Testis (tissue), 3 donors: ENCODE data around the gene DOC2A. TPM values are rescaled to one million over a fixed set of nuclear protein-coding genes. Genes with fewer than 3 reads are reported as not detected.

Experiments used
- DNase-seq: peaks from one replicate; pipeline ENCODE4 v3.0.0-alpha.2; 2019
- H3K27ac ChIP-seq, 2 donors: fragments of 200-600 bp; sonication (generic); one replicate each; pipeline ENCODE4 v1.5.1; 2019
- H3K27me3 ChIP-seq: fragments of 200-600 bp; sonication (generic); one replicate; pipeline ENCODE4 v1.5.1; 2019
- H3K36me3 ChIP-seq: fragments of 200-600 bp; sonication (generic); one replicate; pipeline ENCODE4 v1.5.1; 2017; ENCODE audit warnings: low read depth; ENCODE audit errors: missing control alignments
- H3K4me1 ChIP-seq: fragments of 200-600 bp; sonication (generic); one replicate; pipeline ENCODE4 v1.5.1; 2019
- H3K4me3 ChIP-seq, 2 donors: fragments of 200-600 bp; sonication (generic); one replicate each; pipeline ENCODE4 v1.5.1; 2017 to 2019
- H3K9me3 ChIP-seq: fragments of 200-600 bp; sonication (generic); one replicate; pipeline ENCODE4 v1.5.1; 2017
- CTCF ChIP-seq, 3 experiments: fragments of 450-650 bp in 2 of 3; fragments of 200-600 bp in 1 of 3; sonication (generic) in 1 of 3; IDR thresholded peaks; one replicate each; pipeline ENCODE4 v1.5.1; 2016 to 2019; ENCODE audit warnings: antibody characterized with exemption in 3 of 3, mild to moderate bottlenecking in 2 of 3, moderate library complexity in 1 of 3
- POLR2A ChIP-seq: fragments of 450-650 bp; IDR thresholded peaks from one replicate; pipeline ENCODE4 v1.6.1; 2017; ENCODE audit warnings: antibody characterized with exemption, mild to moderate bottlenecking, moderate library complexity
- WGBS, 2 donors: methylation state at CpG; one replicate each; pipeline ENCODE4 v1.1.5; 2018; 5-methylcytosine and 5-hydroxymethylcytosine counted together
- intact Hi-C: fragments of 100-400 bp; cut with DNase I; formaldehyde crosslinking; loops from one replicate; pipeline ENCODE4 v1.15.1; 2023; ENCODE audit warnings: low total_unique reads
- polyA plus RNA-seq: library from polyadenylated mRNA; stranded (reverse); fragments of 350-450 nt; fragmentation: Illumina TruSeq; extraction: RNeasy Lipid Tissue Mini Kit (QIAGEN cat#74804); gene quantifications from one replicate; pipeline ENCODE4 v1.2.3, GENCODE V29; 2014; ENCODE audit warnings: low read depth, low replicate concordance; ENCODE audit not compliant: insufficient read depth
- total RNA-seq, 2 donors: library from RNA; depleted of rRNA; stranded (reverse); fragments of >200 nt; gene quantifications; one replicate each; pipeline ENCODE4 v1.2.3, GENCODE V29; 2016

DOC2A gene
- total and polyA plus RNA-seq, 3 donors from 2014 or later, result 28.3 to 75.1 (median 45.3) TPM

GRCh38 chr16:30028438-30029076, 17.7 kb upstream of the DOC2A start:
- H3K4me1 ChIP-seq, result peaks cover 9% of the 10 kb centered on the region
- no peaks in the 10 kb centered on the region for H3K36me3 ChIP-seq
- no peak overlapping the region for H3K4me3 ChIP-seq
- no peaks in the 10 kb centered on the region for H3K27me3 ChIP-seq
- no peaks in the 10 kb centered on the region for H3K9me3 ChIP-seq
- intact Hi-C loops, result loop anchor here (10.0 kb wide), 1 partner anchor 334 kb away; no protein-coding TSS in a partner anchor
- no peak overlapping the region for H3K27ac ChIP-seq
- peak; percentile 37 for DNase-seq
- WGBS, 2 donors, result 34 to 60% methylated on average over 17 to 18 of the region's 18 CpGs
- TF ChIP-seq POLR2A, result no peak
- TF ChIP-seq CTCF (IDR thresholded peaks at IDR 0.05), result no peak

- TF ChIP-seq CTCF (IDR thresholded peaks at IDR 0.05) (no peak), POLR2A (no peak)
- no peaks in the 10 kb centered on the region for H3K9me3 ChIP-seq
- intact Hi-C loops, result loop anchor here (10.0 kb wide), 1 partner anchor 333 kb away; no protein-coding TSS in a partner anchor
- no peaks in the 10 kb centered on the region for H3K36me3 ChIP-seq
- no peak overlapping the region for H3K27ac ChIP-seq
- no peak overlapping the region for H3K4me3 ChIP-seq
- WGBS, 2 donors, result 42 to 49% methylated on average over 12 to 13 of the region's 13 CpGs
- H3K27me3 ChIP-seq, result no peaks in the 10 kb centered on the region
- DNase-seq, result no peak
- H3K4me1 ChIP-seq, result peaks cover 9% of the 10 kb centered on the region
Observed at GRCh38 chr16:30027588-30028437, 17.0 kb upstream of the DOC2A start.

- no peaks in the 10 kb centered on the region for H3K27me3 ChIP-seq
- H3K36me3 ChIP-seq, result no peaks in the 10 kb centered on the region
- peaks cover 9% of the 10 kb centered on the region for H3K4me1 ChIP-seq
- DNase-seq, result no peak
- no peak overlapping the region for H3K4me3 ChIP-seq
- H3K27ac ChIP-seq, result no peak overlapping the region
- H3K9me3 ChIP-seq, result no peaks in the 10 kb centered on the region
- intact Hi-C loops, result loop anchor here (10.0 kb wide), 1 partner anchor 332 kb away; no protein-coding TSS in a partner anchor
- WGBS, 2 donors, result 79 to 90% methylated on average over 11 to 18 of the region's 18 CpGs
- no peak for TF ChIP-seq POLR2A
- no peak for TF ChIP-seq CTCF (IDR thresholded peaks at IDR 0.05)
Observed at GRCh38 chr16:30026449-30026848, 15.6 kb upstream of the DOC2A start.

- intact Hi-C loops, result loop anchor here (10.0 kb wide), 1 partner anchor 331 kb away; no protein-coding TSS in a partner anchor
- TF ChIP-seq CTCF (IDR thresholded peaks at IDR 0.05), result no peak
- TF ChIP-seq POLR2A, result no peak
- Histone ChIP-seq H3K27ac (no peak overlapping the region), H3K4me3 (no peak overlapping the region), H3K27me3 (no peaks in the 10 kb centered on the region), H3K9me3 (no peaks in the 10 kb centered on the region), H3K36me3 (no peaks in the 10 kb centered on the region), H3K4me1 (peaks cover 5% of the 10 kb centered on the region)
- 56 to 95% methylated on average over 2 to 7 of the region's 7 CpGs for WGBS, 2 donors
- DNase-seq, result no peak
Observed at GRCh38 chr16:30025574-30025973, 14.7 kb upstream of the DOC2A start.
